Neural cell (in vitro differentiated cells): ENCODE results near the gene SEL1L3.

Experiments used
- CTCF ChIP-seq: fragments of 450-650 bp; IDR thresholded peaks from 2 replicates; pipeline ENCODE4 v1.5.1; 2014; ENCODE audit warnings: antibody characterized with exemption, mild to moderate bottlenecking, moderate library complexity; ENCODE audit not compliant: poor library complexity, severe bottlenecking
- EP300 ChIP-seq: fragments of 450-650 bp; conservative IDR thresholded peaks from 2 replicates; pipeline ENCODE4 v1.6.1; 2014; ENCODE audit warnings: antibody characterized with exemption, mild to moderate bottlenecking, moderate library complexity; ENCODE audit not compliant: poor library complexity, severe bottlenecking
- EZH2 ChIP-seq: fragments of 200-600, 300-800 bp; shearing (Covaris generic), sonication (generic); IDR thresholded peaks from 2 replicates; pipeline ENCODE4 v1.6.1; 2014; ENCODE audit warnings: antibody characterized with exemption, low read length, borderline replicate concordance, mild to moderate bottlenecking; ENCODE audit not compliant: insufficient read depth, poor library complexity, severe bottlenecking
- POLR2AphosphoS5 ChIP-seq: IDR thresholded peaks from 2 replicates; pipeline ENCODE4 v1.6.1; 2012
- RAD21 ChIP-seq: fragments of 450-650 bp; conservative IDR thresholded peaks from 2 replicates; pipeline ENCODE4 v1.6.1; 2014; ENCODE audit warnings: antibody characterized with exemption, mild to moderate bottlenecking, moderate library complexity
- REST ChIP-seq: IDR thresholded peaks from 2 replicates; pipeline ENCODE4 v1.6.1; 2012; ENCODE audit warnings: borderline replicate concordance
- SMC3 ChIP-seq: fragments of 450-650 bp; conservative IDR thresholded peaks from 2 replicates; pipeline ENCODE4 v1.6.1; 2014; ENCODE audit warnings: antibody characterized with exemption, mild to moderate bottlenecking, moderate library complexity; ENCODE audit not compliant: poor library complexity
- TAF1 ChIP-seq: IDR thresholded peaks from 2 replicates; pipeline ENCODE4 v1.6.1; 2012; ENCODE audit warnings: low read depth

GRCh38 chr4:25835384-25835783 is 27.4 kb downstream of the SEL1L3 start:
- TF ChIP-seq POLR2AphosphoS5 (no peak), CTCF (no peak), TAF1 (no peak), REST (no peak), EP300 (no peak), RAD21 (no peak), EZH2 (no peak), SMC3 (no peak)
